Sigmoid colon (tissue), 4 donors: ENCODE results near the gene C16orf96.

Experiments used
- CTCF ChIP-seq, 4 experiments: fragments of 450-650 bp in 3 of 4; fragments of 200-600 bp in 1 of 4; IDR thresholded peaks; one replicate each; pipeline ENCODE4 v1.5.1; 2016 to 2019; ENCODE audit warnings: antibody characterized with exemption in 4 of 4, mild to moderate bottlenecking in 3 of 4, moderate library complexity in 2 of 4
- EP300 ChIP-seq, 4 donors: sonication (generic); formaldehyde crosslinking; IDR thresholded peaks; one replicate each; pipeline ENCODE4 v1.6.1; 2017; ENCODE audit warnings: antibody characterized with exemption in 4 of 4
- POLR2A ChIP-seq, 2 donors: fragments of 450-650 bp; IDR thresholded peaks; one replicate each; pipeline ENCODE4 v1.6.1; 2016; ENCODE audit warnings: antibody characterized with exemption in 2 of 2, mild to moderate bottlenecking in 2 of 2, moderate library complexity in 2 of 2
- POLR2AphosphoS5 ChIP-seq, 4 donors: sonication (generic); formaldehyde crosslinking; IDR thresholded peaks; one replicate each; pipeline ENCODE4 v1.6.1; 2017; ENCODE audit warnings: antibody characterized with exemption in 4 of 4

DNA sequence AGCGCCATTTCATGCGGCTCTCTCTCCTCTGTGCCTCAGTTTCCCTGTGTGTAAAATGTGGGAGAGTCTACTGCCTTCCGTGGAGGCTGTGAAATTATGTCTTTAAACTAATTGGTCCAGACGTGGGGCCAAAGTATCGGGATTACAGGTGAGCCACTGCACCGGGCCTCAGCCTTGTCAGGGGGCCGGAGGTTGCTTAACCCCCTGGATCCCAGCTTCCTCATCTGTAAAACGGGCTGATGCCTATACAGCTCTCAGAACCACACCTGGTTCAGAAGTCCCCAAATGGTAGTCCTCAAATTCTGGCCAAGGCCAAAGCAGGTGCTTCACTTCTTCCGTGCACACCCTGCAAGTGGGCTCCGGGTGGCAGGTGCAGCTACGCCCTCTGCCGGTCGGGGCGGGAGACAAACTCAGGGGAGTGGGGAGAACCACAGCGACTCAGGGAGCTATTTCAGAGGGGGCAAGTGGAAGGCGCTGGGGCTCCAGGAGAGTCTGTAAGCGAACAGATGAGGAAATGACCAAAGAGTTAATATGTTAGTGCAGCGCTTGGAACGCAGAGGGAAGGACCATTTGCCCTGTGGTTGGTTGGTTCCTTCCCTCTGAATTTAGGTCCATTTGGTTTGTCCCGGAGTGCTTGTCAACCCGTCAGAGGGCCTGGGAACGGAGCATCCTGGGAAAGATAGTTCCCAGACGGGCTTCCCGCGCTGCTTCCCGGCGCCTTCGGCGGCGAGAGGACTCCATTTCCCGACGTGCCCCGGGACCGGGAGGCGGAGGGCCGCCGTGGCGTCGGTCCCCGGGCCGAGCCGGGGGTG lies 68.1 kb downstream of the C16orf96 start, which contains the start of gene MGRN1:
- TF ChIP-seq CTCF (IDR thresholded peaks at IDR 0.05) (peak; percentile 87 to 98 (median 92)), POLR2AphosphoS5 (IDR thresholded peaks at IDR 0.05) (no peak), POLR2A (IDR thresholded peaks at IDR 0.05) (no peak), EP300 (IDR thresholded peaks at IDR 0.05) (no peak)
